Neuronal stem cell (in vitro differentiated cells): ENCODE results near the gene NEUROD2.
"Not testable (repeated sequence)": the region's sequence is repeated elsewhere in the genome, so short reads cannot be mapped to it uniquely, and the experiment has no call there.

ENCODE experiments used
- DNase-seq: peaks from one replicate; pipeline ENCODE4 v3.0.0-alpha.2; 2013; ENCODE audit warnings: low spot score
- H2AFZ ChIP-seq: one replicate; pipeline ENCODE4 v1.6.1; 2013; ENCODE audit warnings: mild to moderate bottlenecking, low read length, inconsistent platforms
- H2AK5ac ChIP-seq: 2 replicates; pipeline ENCODE4 v1.6.1; 2013; ENCODE audit warnings: low read depth, mild to moderate bottlenecking, inconsistent platforms, low read length, moderate library complexity, mixed read lengths
- H2BK120ac ChIP-seq: 2 replicates; pipeline ENCODE4 v1.6.1; 2013; ENCODE audit warnings: low read depth, mild to moderate bottlenecking, inconsistent platforms, low read length, moderate library complexity, mixed read lengths
- H2BK12ac ChIP-seq: one replicate; pipeline ENCODE4 v1.6.1; 2013; ENCODE audit warnings: low read length, inconsistent platforms
- H2BK15ac ChIP-seq: 2 replicates; pipeline ENCODE4 v1.6.1; 2013; ENCODE audit warnings: mild to moderate bottlenecking, low read length, inconsistent platforms, mixed read lengths
- H2BK5ac ChIP-seq: one replicate; pipeline ENCODE4 v1.6.1; 2013; ENCODE audit warnings: inconsistent platforms, mild to moderate bottlenecking, low read length, moderate library complexity
- H3K14ac ChIP-seq: one replicate; pipeline ENCODE4 v1.6.1; 2013; ENCODE audit warnings: low read length, inconsistent platforms
- H3K18ac ChIP-seq: 2 replicates; pipeline ENCODE4 v1.6.1; 2013; ENCODE audit warnings: low read length, inconsistent platforms
- H3K23ac ChIP-seq: 2 replicates; pipeline ENCODE4 v1.6.1; 2013; ENCODE audit warnings: low read depth, mild to moderate bottlenecking, mixed read lengths, low read length, inconsistent platforms; ENCODE audit not compliant: poor library complexity
- H3K27ac ChIP-seq: replicated peaks from 3 replicates; pipeline ENCODE4 v1.5.1; 2013; ENCODE audit warnings: low read length, inconsistent platforms
- H3K27me3 ChIP-seq, 3 experiments: 2 replicates each; pipeline ENCODE4 v1.6.1; 2013; ENCODE audit warnings: low read length in 3 of 3, mild to moderate bottlenecking in 2 of 3, inconsistent platforms in 1 of 3, low read depth in 1 of 3, mixed read lengths in 1 of 3, moderate library complexity in 1 of 3; ENCODE audit not compliant: control insufficient read depth in 3 of 3, insufficient read depth in 3 of 3
- H3K36me3 ChIP-seq, 2 donors: replicated peaks in 1 of 2; 2 replicates each; pipeline ENCODE4 v1.6.1; 2013; ENCODE audit warnings: low read length in 2 of 2; ENCODE audit not compliant: control insufficient read depth in 2 of 2, insufficient read depth in 2 of 2
- H3K4ac ChIP-seq: 2 replicates; pipeline ENCODE4 v1.6.1; 2013; ENCODE audit warnings: inconsistent platforms, mild to moderate bottlenecking, low read length, moderate library complexity
- H3K4me1 ChIP-seq, 2 donors: 1 replicate in 1 of 2; 2 replicates in 1 of 2; pipeline ENCODE4 v1.6.1; 2013; ENCODE audit warnings: low read length in 2 of 2, low read depth in 1 of 2; ENCODE audit not compliant: control insufficient read depth in 2 of 2, insufficient read depth in 1 of 2
- H3K4me2 ChIP-seq: one replicate; pipeline ENCODE4 v1.6.1; 2013; ENCODE audit warnings: mild to moderate bottlenecking, low read length, inconsistent platforms; ENCODE audit not compliant: insufficient read depth, poor library complexity, severe bottlenecking
- H3K4me3 ChIP-seq, 2 donors: 2 replicates each; pipeline ENCODE4 v1.5.1; 2013; ENCODE audit warnings: low read length in 2 of 2, mild to moderate bottlenecking in 2 of 2, inconsistent platforms in 1 of 2, moderate library complexity in 1 of 2
- H3K79me1 ChIP-seq: one replicate; pipeline ENCODE4 v1.6.1; 2013; ENCODE audit warnings: low read depth, mild to moderate bottlenecking, inconsistent platforms, low read length, moderate library complexity
- H3K9ac ChIP-seq: one replicate; pipeline ENCODE4 v1.6.1; 2013; ENCODE audit warnings: mild to moderate bottlenecking, low read depth, low read length, inconsistent platforms; ENCODE audit not compliant: poor library complexity
- H3K9me3 ChIP-seq, 2 donors: replicated peaks in 1 of 2; 2 replicates each; pipeline versions ENCODE3 to v1.6.1; 2013; ENCODE audit warnings: low read length in 2 of 2, mild to moderate bottlenecking in 2 of 2, inconsistent platforms in 1 of 2, low read depth in 1 of 2, mixed read lengths in 1 of 2, moderate library complexity in 1 of 2; ENCODE audit not compliant: control insufficient read depth in 2 of 2, insufficient read depth in 1 of 2
- H4K8ac ChIP-seq: one replicate; pipeline ENCODE4 v1.6.1; 2013; ENCODE audit warnings: low read depth, mild to moderate bottlenecking, inconsistent platforms, low read length, moderate library complexity
- H4K91ac ChIP-seq: one replicate; pipeline ENCODE4 v1.6.1; 2013; ENCODE audit warnings: low read length, low read depth, mild to moderate bottlenecking, inconsistent platforms; ENCODE audit not compliant: poor library complexity
- WGBS, 2 donors: extraction: QIAGEN DNeasy Blood & Tissue Kit; methylation state at CpG; one replicate each; pipeline ENCODE4 v1.1.7; 2013; ENCODE audit warnings: missing lambda C conversion rate in 2 of 2, mixed read lengths in 1 of 2; ENCODE audit not compliant: insufficient read length in 2 of 2, insufficient replicate concordance in 1 of 2; ENCODE audit errors: extremely low coverage in 2 of 2; 5-methylcytosine and 5-hydroxymethylcytosine counted together

The NEUROD2 gene

DNA sequence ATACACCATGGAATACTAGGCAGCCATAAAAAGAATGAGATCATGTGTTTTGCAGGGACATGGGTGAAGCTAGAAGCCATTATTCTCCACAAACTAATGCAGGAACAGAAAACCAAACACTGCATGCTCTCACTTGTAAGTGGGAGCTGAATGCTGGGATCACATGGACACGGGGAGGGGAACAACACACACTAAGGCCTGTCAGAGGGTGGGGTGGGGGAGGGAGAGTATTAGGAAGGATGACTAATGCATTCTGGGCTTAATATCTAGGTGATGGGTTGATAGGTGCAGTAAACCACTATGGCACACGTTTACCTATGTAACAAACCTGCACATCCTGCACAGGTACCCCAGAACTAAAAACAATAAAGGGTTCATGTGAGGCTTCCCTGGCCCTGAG lies 17.5 kb downstream of the NEUROD2 start:
- H3K23ac ChIP-seq, DNase-seq, H3K14ac ChIP-seq, H4K8ac ChIP-seq, H2AFZ ChIP-seq, H4K91ac ChIP-seq, H2BK12ac ChIP-seq, H2BK15ac ChIP-seq, H2BK120ac ChIP-seq, H2BK5ac ChIP-seq, H3K4me1 ChIP-seq, H3K4ac ChIP-seq, H3K4me2 ChIP-seq, H3K27ac ChIP-seq, H3K4me3 ChIP-seq, H3K36me3 ChIP-seq, H3K79me1 ChIP-seq, H3K18ac ChIP-seq, H3K9me3 ChIP-seq, H2AK5ac ChIP-seq, H3K9ac ChIP-seq: not testable (repeated sequence)
- H3K27me3 ChIP-seq, result peaks cover 1 to 65% (median 32%) of the 10 kb centered on the region in 3 experiments
- no CpG with 5 or more reads among the region's 2 CpGs for WGBS, 2 donors

DNA sequence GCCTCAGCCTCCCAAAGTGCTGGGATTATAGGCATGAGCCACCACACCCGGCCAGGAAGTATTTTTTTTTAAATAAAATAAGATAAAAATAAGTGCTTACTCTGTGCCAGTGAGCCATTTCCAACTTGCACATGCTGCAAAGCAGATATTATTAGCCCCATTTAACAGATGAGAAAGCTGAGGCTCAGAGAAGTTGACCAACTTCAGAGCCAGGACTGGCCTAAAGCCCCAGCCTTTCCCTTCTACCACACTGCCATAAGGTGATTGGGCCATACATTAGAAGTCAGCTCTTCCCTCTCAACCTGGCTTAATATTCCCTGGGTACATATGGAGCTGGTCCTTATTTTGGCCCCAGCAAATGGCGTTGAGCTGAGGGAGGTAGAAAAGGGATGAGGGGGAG lies 25.1 kb downstream of the NEUROD2 start:
- DNase-seq, result no peak
- Histone ChIP-seq H3K27ac (no peak overlapping the region), H2BK120ac (no peak overlapping the region), H3K4ac (no peak overlapping the region), H2BK5ac (no peak overlapping the region), H2BK12ac (no peak overlapping the region), H3K27me3 (peaks cover 0 to 25% (median 0%) of the 10 kb centered on the region in 3 experiments), H2BK15ac (no peak overlapping the region), H4K8ac (no peak overlapping the region), H3K4me3 (no peak overlapping the region), H3K18ac (no peak overlapping the region), H3K79me1 (no peaks in the 10 kb centered on the region), H3K14ac (no peak overlapping the region), H3K36me3 (no peaks in the 10 kb centered on the region), H3K23ac (no peak overlapping the region), H3K4me1 (peaks cover 19 to 25% of the 10 kb centered on the region in 2 donors), H3K9ac (no peak overlapping the region), H2AFZ (no peak overlapping the region), H2AK5ac (no peak overlapping the region), H3K4me2 (no peak overlapping the region), H3K9me3 (no peaks in the 10 kb centered on the region), H4K91ac (no peak overlapping the region)
- WGBS, 2 donors, result no CpG with 5 or more reads among the region's 2 CpGs

DNA sequence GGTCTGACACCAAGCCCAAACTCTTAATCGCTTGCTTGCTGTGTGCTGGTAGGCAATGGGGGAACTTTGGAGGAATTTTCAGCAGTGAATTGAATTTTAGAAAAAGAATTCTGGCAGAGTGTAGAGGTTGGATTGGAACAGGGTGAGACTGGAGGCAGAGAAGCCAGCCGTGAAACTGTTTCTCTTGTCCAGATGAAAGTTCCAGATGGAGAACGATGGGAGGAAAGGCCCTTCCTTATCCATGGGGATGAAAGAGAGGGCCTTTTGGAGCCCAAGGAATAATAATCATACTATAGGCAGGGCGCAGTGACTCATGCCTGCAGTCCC lies 26.0 kb downstream of the NEUROD2 start:
- H3K27ac ChIP-seq, result no peak overlapping the region
- H2BK5ac ChIP-seq, result no peak overlapping the region
- no peak overlapping the region for H2BK12ac ChIP-seq
- DNase-seq, result no peak
- peaks cover 19 to 25% of the 10 kb centered on the region in 2 donors for H3K4me1 ChIP-seq
- no peak overlapping the region for H3K4me3 ChIP-seq
- no peak overlapping the region for H3K23ac ChIP-seq
- peaks cover 0 to 18% (median 0%) of the 10 kb centered on the region in 3 experiments for H3K27me3 ChIP-seq
- H3K14ac ChIP-seq, result no peak overlapping the region
- no peak overlapping the region for H3K4me2 ChIP-seq
- no peak overlapping the region for H2AFZ ChIP-seq
- H4K91ac ChIP-seq, result no peak overlapping the region
- H4K8ac ChIP-seq, result no peak overlapping the region
- H2AK5ac ChIP-seq, result no peak overlapping the region
- H3K79me1 ChIP-seq, result no peaks in the 10 kb centered on the region
- H3K36me3 ChIP-seq, result no peaks in the 10 kb centered on the region
- H2BK15ac ChIP-seq, result no peak overlapping the region
- no peak overlapping the region for H3K18ac ChIP-seq
- no peaks in the 10 kb centered on the region for H3K9me3 ChIP-seq
- H2BK120ac ChIP-seq, result no peak overlapping the region
- H3K9ac ChIP-seq, result no peak overlapping the region
- no CpG with 5 or more reads among the region's 4 CpGs for WGBS, 2 donors
- H3K4ac ChIP-seq, result no peak overlapping the region

DNA sequence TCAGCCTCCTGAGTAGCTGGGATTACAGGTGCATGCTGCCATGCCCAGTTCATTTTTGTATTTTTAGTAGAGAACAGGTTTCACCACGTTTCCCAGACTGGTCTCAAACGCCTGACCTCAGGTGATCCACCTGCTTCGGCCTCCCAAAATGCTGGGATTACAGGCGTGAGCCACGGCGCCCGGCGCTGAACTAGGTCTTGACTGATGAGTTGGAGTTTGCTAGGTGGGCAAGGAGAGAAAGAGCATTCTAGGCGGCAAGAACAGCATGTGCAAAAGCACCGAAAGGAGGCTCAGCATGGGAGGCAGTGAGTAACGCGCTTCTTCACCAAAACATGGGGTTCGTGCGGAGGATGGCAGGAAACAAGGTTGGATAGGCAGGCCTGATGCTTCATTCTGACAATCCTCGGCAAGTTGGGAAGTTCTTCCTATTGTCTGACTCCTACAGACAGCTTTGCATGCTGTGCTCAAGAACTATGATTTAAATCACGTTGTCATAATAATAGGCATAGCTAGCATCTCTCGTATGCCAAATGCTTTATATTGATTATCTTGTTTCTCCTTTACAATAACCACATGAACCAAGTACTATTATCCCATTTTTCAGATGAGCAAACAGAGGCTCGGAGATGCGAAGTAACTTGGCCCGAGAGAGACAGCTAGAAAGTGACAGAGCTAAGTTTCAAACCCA lies 26.5 kb downstream of the NEUROD2 start:
- Histone ChIP-seq H3K4me3 (no peak overlapping the region), H3K23ac (no peak overlapping the region), H3K36me3 (no peaks in the 10 kb centered on the region), H2BK120ac (peak overlapping the region; percentile 29), H2AK5ac (peak overlapping the region; percentile 41), H3K9me3 (no peaks in the 10 kb centered on the region), H3K9ac (peak overlapping the region; percentile 24), H4K91ac (no peak overlapping the region), H3K4me2 (no peak overlapping the region), H3K79me1 (no peaks in the 10 kb centered on the region), H2BK5ac (no peak overlapping the region), H3K4me1 (peaks cover 19 to 27% of the 10 kb centered on the region in 2 donors), H3K4ac (no peak overlapping the region), H2BK15ac (no peak overlapping the region), H3K27me3 (peaks cover 0 to 18% (median 0%) of the 10 kb centered on the region in 3 experiments), H2BK12ac (no peak overlapping the region), H3K27ac (no peak overlapping the region), H3K18ac (peak overlapping the region; percentile 31), H4K8ac (no peak overlapping the region), H3K14ac (no peak overlapping the region), H2AFZ (no peak overlapping the region)
- no CpG with 5 or more reads among the region's 20 CpGs for WGBS, 2 donors
- DNase-seq, result no peak
